ENCODE data around the gene PHACTR1. TPM values are rescaled to one million over a fixed set of nuclear protein-coding genes. Genes with fewer than 3 reads are reported as not detected.

PHACTR1 gene
- total and polyA plus RNA-seq, 9 of the 15 experiments (the other 6 are each of a cell fraction or from before 2014, with no cell fraction given): 11.5 to 32.6 (median 22.0) TPM

DNA sequence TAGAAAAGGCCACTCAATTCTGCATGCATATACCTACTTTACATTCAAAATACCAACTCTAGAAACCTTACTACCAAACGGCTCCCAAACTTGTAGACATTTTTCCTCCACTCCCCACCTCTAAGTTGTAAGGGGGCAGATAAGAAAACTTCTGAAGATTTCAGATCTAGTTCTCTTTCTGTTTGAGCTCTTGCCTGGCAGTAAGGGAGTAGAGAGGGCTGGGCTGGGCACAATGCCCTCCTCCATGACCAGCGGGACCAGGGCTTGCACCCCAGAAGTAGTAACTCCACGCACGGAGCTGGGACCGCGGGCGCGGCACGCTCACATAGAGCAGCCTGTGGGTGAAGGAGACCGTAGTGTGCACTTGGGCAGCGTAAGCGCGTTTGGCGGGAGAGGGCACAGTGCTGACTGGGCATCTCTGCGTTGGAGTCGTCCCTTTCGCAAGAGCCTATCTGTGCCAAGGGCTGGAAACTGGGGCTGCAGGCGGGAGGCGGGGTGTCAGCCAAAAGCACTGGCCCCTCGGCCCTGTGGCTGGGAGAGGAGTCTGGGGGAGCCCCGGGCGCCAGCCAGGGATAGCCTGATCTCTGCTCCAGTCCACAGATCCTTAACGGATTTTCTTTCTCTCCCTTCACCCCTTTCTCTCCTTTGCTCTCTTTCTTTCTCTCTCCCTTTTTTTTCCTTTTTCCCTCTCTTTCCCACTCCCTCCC lies 32.4 kb downstream of the PHACTR1 start (continued):
- TF ChIP-seq, protein P1, sequence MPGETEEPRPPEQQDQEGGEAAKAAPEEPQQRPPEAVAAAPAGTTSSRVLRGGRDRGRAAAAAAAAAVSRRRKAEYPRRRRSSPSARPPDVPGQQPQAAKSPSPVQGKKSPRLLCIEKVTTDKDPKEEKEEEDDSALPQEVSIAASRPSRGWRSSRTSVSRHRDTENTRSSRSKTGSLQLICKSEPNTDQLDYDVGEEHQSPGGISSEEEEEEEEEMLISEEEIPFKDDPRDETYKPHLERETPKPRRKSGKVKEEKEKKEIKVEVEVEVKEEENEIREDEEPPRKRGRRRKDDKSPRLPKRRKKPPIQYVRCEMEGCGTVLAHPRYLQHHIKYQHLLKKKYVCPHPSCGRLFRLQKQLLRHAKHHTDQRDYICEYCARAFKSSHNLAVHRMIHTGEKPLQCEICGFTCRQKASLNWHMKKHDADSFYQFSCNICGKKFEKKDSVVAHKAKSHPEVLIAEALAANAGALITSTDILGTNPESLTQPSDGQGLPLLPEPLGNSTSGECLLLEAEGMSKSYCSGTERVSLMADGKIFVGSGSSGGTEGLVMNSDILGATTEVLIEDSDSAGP (CRISPR knock-in tag; IDR thresholded peaks at IDR 0.05): no peak
- TF ChIP-seq IFI16 (CRISPR knock-in tag; IDR thresholded peaks at IDR 0.05) (no peak), ZFP1 (CRISPR knock-in tag; IDR thresholded peaks at IDR 0.05) (no peak), SMAD1 (IDR thresholded peaks at IDR 0.05; ENCODE audit: low read depth, low read length, partially characterized antibody) (no peak), GTF2A2 (tag; IDR thresholded peaks at IDR 0.05) (no peak), CBX1 (IDR thresholded peaks at IDR 0.05; ENCODE audit: low read depth) (no peak)

DNA sequence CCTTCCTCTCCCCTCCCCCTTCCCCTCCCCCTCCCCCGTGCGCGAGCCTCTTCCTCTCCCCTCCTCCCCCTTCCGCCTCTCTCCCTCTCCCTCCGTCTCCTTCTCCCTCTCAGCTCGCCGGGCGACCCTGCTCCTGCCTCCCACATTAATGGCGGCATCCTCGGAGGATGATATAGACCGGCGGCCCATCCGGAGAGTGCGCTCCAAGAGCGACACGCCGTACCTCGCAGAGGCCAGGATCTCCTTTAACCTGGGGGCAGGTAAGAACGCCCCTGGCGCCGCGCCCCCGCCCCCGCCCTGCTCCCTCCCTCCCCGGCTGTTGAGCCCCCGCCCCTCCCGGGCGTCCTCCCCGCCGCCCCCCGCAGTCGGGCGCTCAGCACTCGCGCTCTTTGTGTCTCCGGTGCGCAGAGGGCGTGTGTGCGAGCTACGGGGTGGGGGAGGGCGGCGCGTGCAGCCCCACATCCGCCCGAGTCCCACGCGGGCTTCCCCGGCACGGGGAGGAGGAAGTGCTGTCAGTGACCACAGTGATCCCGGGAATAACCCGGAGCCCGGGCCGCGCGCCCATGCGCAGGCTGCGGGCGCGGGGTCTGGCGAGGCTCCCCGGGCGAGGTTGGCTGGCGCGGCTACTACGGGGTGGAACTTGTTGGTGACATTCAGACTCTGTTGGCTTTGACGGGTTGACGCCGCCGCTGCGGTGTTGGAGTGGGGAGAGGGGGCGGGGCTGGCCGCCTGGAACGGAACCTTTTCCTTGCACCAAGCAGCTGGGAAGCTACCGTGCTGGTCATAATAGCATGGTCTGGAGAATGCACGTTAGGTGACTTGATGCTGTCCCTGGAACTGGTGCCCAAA lies 33.2 kb downstream of the PHACTR1 start:
- intact Hi-C loops (cut with micrococcal nuclease): no loop called here
- CTCF ChIA-PET (ENCODE audit: low intra/inter-chr PET ratio): no interaction called here
- no peak overlapping the region for H3K9ac ChIP-seq (ENCODE audit: insufficient read depth in 1 of 2, low read depth in 2 of 2, low read length in 2 of 2)

More for the DNA sequence above, 33.2 kb downstream of the PHACTR1 start:
- in situ Hi-C loops (cut with MboI): no loop called here
- no peak for TF ChIP-seq CREB1 (IDR thresholded peaks at IDR 0.05)
- no peak for TF ChIP-seq CREB1 (CRISPR knock-in tag; IDR thresholded peaks at IDR 0.05)
- TF ChIP-seq NCOA1 (IDR thresholded peaks at IDR 0.05; ENCODE audit: low read depth): no peak
- TF ChIP-seq RCOR1 (IDR thresholded peaks at IDR 0.05; ENCODE audit: borderline replicate concordance in 1 of 2, low read depth in 2 of 2, low read length in 2 of 2): no peak
- no peak for TF ChIP-seq PHTF2 (CRISPR knock-in tag; IDR thresholded peaks at IDR 0.05)
- no peak for TF ChIP-seq ZNF146 (CRISPR knock-in tag; IDR thresholded peaks at IDR 0.05; ENCODE audit: unreplicated experiment)
- no peak for TF ChIP-seq ZNF511 (CRISPR knock-in tag; IDR thresholded peaks at IDR 0.05)
- TF ChIP-seq ZNF184 (CRISPR knock-in tag; IDR thresholded peaks at IDR 0.05): no peak
- TF ChIP-seq LCOR (CRISPR knock-in tag; IDR thresholded peaks at IDR 0.05): no peak
- no peak for TF ChIP-seq TAF15 (IDR thresholded peaks at IDR 0.05; ENCODE audit: low read depth, low read length)
- TF ChIP-seq NFIX (CRISPR knock-in tag; IDR thresholded peaks at IDR 0.05; ENCODE audit: low read depth): no peak
- no peak for TF ChIP-seq TFAM (CRISPR knock-in tag; conservative IDR thresholded peaks at IDR 0.05)
- no peak for TF ChIP-seq PTRF (tag; IDR thresholded peaks at IDR 0.05)
- ATAC-seq (no peak), FAIRE-seq (no peak), DNase-seq (ENCODE audit: extremely low read depth in 1 of 4, low spot score in 3 of 4) (no peak)
- Histone ChIP-seq H3K4me2 (ENCODE audit: insufficient read depth, low read length) (no peak overlapping the region), H3K27me3 (ENCODE audit: control insufficient read depth in 2 of 2, insufficient read depth in 2 of 2, low read length in 2 of 2) (no peaks in the 10 kb centered on the region), H3K36me3 (ENCODE audit: control insufficient read depth, insufficient read depth, low read length) (no peaks in the 10 kb centered on the region), H3K9me3 (replicated peaks; ENCODE audit: control insufficient read depth, insufficient read depth, low read depth, low read length) (no peaks in the 10 kb centered on the region), H3K9me1 (ENCODE audit: control insufficient read depth, insufficient read depth, low read length) (no peaks in the 10 kb centered on the region), H2AFZ (ENCODE audit: low read depth, low read length) (no peak overlapping the region), H3K79me2 (ENCODE audit: control insufficient read depth, insufficient read depth, low read length) (no peaks in the 10 kb centered on the region), H3K4me3 (no peak overlapping the region), H4K20me1 (replicated peaks; ENCODE audit: control insufficient read depth, insufficient read depth, low read length) (no peaks in the 10 kb centered on the region), H3K4me1 (replicated peaks in 1 of 2; ENCODE audit: control insufficient read depth in 2 of 2, insufficient read depth in 2 of 2, low read length in 2 of 2) (0 out of 5 replicates have a peak, but pooled peaks cover 0 to 2% of the 10 kb centered on the region in 2 experiments), H3K27ac (ENCODE audit: extremely low read depth, low read depth, low read length) (no peak overlapping the region)
- no TSS peak for BruUV-seq (replicated peaks)
- WGBS (ENCODE audit: insufficient coverage, low coverage, missing lambda C conversion rate): 16% methylated on average over 34 of the region's 75 CpGs
- POLR2A ChIA-PET: no interaction called here
